Measurements from ENCODE around the gene AZIN2.
"Not testable (repeated sequence)": the region's sequence is repeated elsewhere in the genome, so short reads cannot be mapped to it uniquely, and the experiment has no call there.

The AZIN2 gene

GRCh38 chr1:33060579-33061083, 20.3 kb upstream of the AZIN2 start:
- no peak for DNase-seq

GRCh38 chr1:33061834-33062233, 19.1 kb upstream of the AZIN2 start:
- no peak for DNase-seq

- not testable (repeated sequence) for DNase-seq
Measured at GRCh38 chr1:33064284-33064683, 16.7 kb upstream of the AZIN2 start.

- DNase-seq = no peak
Measured at GRCh38 chr1:33065301-33065700, 15.7 kb upstream of the AZIN2 start.

- DNase-seq = not testable (repeated sequence)
Measured at GRCh38 chr1:33066477-33066876, 14.5 kb upstream of the AZIN2 start.

GRCh38 chr1:33068108-33068507, 12.8 kb upstream of the AZIN2 start:
- not testable (repeated sequence) for DNase-seq

- DNase-seq = no peak
Measured at GRCh38 chr1:33070628-33071027, 10.3 kb upstream of the AZIN2 start.

- DNase-seq = no peak
Measured at GRCh38 chr1:33072707-33073106, 8.2 kb upstream of the AZIN2 start.

GRCh38 chr1:33074193-33074945, 6.6 kb upstream of the AZIN2 start:
- DNase-seq = no peak

- no peak for DNase-seq
Measured at GRCh38 chr1:33078030-33078591, 2.8 kb upstream of the AZIN2 start.

GRCh38 chr1:33080373-33080772, 580 bp upstream of the AZIN2 start:
- no peak for DNase-seq

- DNase-seq = no peak
Measured at GRCh38 chr1:33081554-33082305, 777 bp downstream of the AZIN2 start.

GRCh38 chr1:33082575-33083108, 1.7 kb downstream of the AZIN2 start:
- DNase-seq = no peak

GRCh38 chr1:33085332-33085731, 4.4 kb downstream of the AZIN2 start:
- no peak for DNase-seq

GRCh38 chr1:33086384-33086850, 5.5 kb downstream of the AZIN2 start:
- no peak for DNase-seq

- DNase-seq = no peak
Measured at GRCh38 chr1:33087677-33088076, 6.7 kb downstream of the AZIN2 start.

GRCh38 chr1:33088119-33088906, 7.4 kb downstream of the AZIN2 start:
- DNase-seq = no peak

- no peak for DNase-seq
Measured at GRCh38 chr1:33089457-33089856, 8.5 kb downstream of the AZIN2 start.

GRCh38 chr1:33092438-33092837, 11.5 kb downstream of the AZIN2 start:
- DNase-seq = no peak

- no peak for DNase-seq
Measured at GRCh38 chr1:33093004-33093403, 12.1 kb downstream of the AZIN2 start.

- no peak for DNase-seq
Measured at GRCh38 chr1:33094486-33094885, 13.5 kb downstream of the AZIN2 start.

GRCh38 chr1:33094971-33095604, 14.1 kb downstream of the AZIN2 start:
- DNase-seq = no peak

Measured in activated gamma-delta T cell (primary cell).